Measurements from ENCODE around the gene NRXN2.

Gene NRXN2

DNA sequence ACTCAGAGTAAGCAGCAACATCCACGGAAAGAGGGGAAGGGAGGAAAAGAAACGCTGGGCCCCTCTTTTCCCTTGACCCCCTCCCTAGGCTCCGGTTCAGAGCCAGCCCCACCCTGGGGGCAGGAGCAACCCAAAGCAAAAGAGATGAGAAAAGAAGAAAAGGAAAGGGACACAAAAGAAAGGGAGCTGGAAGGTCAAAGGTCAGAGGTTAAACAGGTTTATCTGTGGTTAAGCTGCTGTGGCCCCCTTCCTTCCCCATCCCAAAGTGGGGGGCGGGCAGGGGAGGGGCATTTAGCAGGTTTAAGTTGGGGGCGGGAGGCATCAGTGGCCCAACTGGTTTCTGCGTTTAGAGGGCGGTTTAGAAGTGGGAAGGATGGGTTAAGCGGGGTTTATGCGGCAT, 96.4 kb downstream of the NRXN2 start:
- H3K9me3 Mint-ChIP-seq: no peaks in the 10 kb centered on the region

DNA sequence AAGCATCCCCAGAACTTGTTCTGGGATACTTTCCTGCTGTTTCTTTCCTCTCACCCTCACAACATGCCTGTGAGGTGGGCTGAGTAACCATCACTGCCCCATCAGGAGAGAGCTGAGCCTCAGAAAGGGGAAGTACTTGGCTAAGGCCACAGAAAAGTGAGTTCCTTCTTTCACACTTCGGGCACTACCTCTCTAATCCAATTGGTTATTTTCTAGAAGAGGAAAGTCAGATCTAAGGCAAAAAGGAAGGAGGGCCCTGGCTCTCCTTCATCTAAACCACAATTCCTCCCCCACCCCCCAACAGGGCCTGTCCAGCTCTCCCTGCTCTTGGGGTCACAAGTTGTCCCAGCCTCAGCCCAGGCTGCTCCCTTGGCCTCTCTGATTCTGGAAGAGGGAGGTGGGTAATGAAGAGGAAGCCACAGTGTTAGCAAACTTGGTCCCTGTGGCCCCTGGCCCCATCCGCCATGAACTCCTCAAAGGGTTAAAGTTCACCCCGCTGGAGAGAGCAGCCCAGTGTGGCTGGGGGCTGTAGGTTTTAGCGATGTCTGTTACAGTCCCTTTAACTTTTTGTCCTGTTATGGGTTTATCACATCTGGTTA, 98.0 kb downstream of the NRXN2 start:
- no peaks in the 10 kb centered on the region for H3K36me3 Mint-ChIP-seq
- no peak overlapping the region for H3K4me3 Mint-ChIP-seq
- ATAC-seq: peak; percentile 82
- H3K27ac Mint-ChIP-seq: no peak overlapping the region
- no peaks in the 10 kb centered on the region for H3K27me3 Mint-ChIP-seq
- H3K9me3 Mint-ChIP-seq: no peaks in the 10 kb centered on the region
- H3K4me1 Mint-ChIP-seq: peaks cover 17% of the 10 kb centered on the region

More for the DNA sequence above, 96.4 kb downstream of the NRXN2 start:
- H3K27me3 Mint-ChIP-seq: no peaks in the 10 kb centered on the region
- peaks cover 20% of the 10 kb centered on the region for H3K4me1 Mint-ChIP-seq
- ATAC-seq: no peak
- H3K27ac Mint-ChIP-seq: no peak overlapping the region
- no peak overlapping the region for H3K4me3 Mint-ChIP-seq
- no peaks in the 10 kb centered on the region for H3K36me3 Mint-ChIP-seq

GRCh38 chr11:64622681-64623080, 100.3 kb downstream of the NRXN2 start:
- Mint-ChIP-seq H3K4me3 (no peak overlapping the region), H3K4me1 (peaks cover 17% of the 10 kb centered on the region), H3K9me3 (no peaks in the 10 kb centered on the region), H3K27ac (no peak overlapping the region), H3K36me3 (no peaks in the 10 kb centered on the region), H3K27me3 (no peaks in the 10 kb centered on the region)
- no peak for ATAC-seq

DNA sequence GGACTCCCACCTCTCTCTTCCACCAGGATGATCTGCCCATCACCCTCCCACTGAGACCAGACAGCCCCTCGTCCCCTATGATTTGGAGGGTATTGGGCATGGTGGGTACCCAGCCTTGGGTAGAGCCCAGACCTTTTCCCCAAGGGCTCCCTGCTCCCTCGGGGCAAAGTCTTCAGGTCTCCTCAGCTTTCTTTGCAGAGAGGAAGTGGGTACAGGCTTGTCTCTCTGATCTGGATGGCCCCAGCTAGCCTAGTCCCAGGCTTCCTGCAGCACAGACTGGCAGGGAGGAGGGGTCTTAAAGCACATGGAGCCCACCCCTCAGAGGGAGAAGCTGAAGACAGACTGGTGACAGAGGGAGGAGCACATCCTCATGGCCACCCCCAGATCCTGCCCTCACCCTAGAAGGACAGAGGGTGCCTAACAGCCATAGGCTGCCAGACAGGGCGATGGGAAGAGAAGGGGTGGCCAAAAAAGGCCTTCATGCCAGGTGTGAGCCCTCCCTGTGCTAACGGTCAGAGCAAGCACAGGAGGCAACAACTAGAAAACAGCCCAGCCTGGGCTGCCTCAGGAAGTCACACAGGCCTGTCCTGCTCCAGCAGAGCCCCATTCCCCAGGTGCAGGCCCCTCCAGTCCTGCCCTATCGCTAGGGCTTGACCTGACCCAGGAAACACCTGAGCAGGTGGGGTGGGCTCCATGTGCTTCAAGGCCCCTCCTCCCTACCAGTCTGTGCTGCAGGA, 101.5 kb downstream of the NRXN2 start:
- Mint-ChIP-seq H3K9me3 (no peaks in the 10 kb centered on the region), H3K4me3 (no peak overlapping the region), H3K4me1 (peaks cover 17% of the 10 kb centered on the region), H3K27ac (no peak overlapping the region), H3K36me3 (no peaks in the 10 kb centered on the region), H3K27me3 (no peaks in the 10 kb centered on the region)
- ATAC-seq: no peak

DNA sequence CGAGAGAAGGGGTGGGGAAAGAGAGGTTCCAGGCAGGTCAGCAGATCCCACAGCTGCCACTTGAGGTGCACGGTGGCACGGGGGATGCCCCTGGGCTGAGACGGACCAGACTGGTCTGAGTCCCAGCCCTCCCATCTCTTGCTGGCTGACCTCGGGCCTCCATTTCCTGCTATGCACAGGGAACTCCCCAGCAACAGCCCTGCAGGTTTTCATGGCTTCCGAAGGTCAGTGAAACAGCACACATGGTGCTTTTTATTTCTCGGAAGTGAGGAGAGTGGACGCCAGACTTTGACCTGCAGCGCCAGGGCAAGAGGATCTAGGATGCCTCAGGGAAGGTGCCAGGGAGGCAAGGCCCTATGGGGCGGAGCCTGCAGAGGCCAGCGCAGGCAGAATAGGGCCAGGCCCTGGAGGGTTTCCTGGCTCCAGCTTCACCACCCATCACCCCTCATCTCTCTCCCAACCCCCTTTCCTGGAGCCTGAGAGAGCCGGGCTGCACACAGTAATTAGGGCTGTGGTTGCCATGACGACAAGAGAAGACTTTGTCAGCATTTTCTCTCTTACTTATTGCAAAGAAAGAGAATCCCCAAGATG, 102.5 kb downstream of the NRXN2 start:
- Mint-ChIP-seq H3K27me3 (no peaks in the 10 kb centered on the region), H3K36me3 (no peaks in the 10 kb centered on the region), H3K4me1 (peaks cover 11% of the 10 kb centered on the region), H3K9me3 (no peaks in the 10 kb centered on the region), H3K27ac (no peak overlapping the region), H3K4me3 (no peak overlapping the region)
- ATAC-seq: no peak

DNA sequence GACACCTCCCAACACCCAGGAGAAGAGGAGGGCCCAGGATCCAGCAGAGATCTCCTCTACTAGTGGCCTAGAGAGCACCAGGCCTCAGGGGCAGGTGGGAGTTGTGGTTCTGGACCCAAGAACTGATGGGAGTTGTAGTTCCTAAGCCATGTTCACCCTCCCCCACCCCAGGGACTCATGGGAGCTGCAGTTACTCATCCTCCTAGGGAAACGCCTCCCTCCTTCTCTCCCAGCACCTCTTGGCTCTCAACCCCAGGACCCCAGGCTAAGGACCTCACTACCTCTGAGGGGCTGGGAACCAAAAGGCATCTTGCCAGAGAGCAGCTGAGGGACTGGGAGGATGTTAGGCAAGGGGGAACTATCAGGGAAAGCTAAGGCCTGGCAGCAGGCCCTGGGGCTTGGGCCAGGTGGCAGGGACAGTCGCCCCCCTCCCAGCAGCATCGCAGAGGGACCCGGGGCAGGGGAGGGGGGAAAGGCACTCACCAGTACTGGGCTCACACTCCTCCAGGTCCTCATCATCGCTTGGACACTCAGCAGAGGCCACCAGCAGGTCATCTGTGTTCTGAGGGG, 103.1 kb downstream of the NRXN2 start:
- H3K27ac Mint-ChIP-seq: no peak overlapping the region
- no peaks in the 10 kb centered on the region for H3K9me3 Mint-ChIP-seq
- peaks cover 6% of the 10 kb centered on the region for H3K4me1 Mint-ChIP-seq
- no peak overlapping the region for H3K4me3 Mint-ChIP-seq
- no peaks in the 10 kb centered on the region for H3K36me3 Mint-ChIP-seq
- no peaks in the 10 kb centered on the region for H3K27me3 Mint-ChIP-seq
- ATAC-seq: no peak

DNA sequence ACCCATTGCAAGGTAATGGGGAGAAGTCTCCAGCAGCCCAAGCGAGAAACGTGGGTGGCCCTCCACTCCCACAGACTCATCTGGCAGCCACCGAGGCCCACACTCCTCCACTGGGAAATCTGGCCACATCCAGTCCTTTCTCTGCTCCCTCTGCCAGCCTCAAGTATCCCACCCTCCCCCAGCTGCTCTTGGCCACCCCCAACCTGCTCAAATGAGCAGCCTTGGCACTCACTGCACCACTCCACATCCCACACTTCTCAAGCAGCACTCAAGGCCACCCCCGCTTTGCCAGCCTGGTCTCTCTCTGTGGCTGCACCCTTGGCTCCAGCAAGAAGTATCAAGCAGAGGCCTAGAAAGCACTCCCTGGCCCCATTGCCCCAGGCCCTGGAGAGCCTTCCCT, 103.8 kb downstream of the NRXN2 start:
- Mint-ChIP-seq H3K4me3 (no peak overlapping the region), H3K27ac (no peak overlapping the region), H3K36me3 (no peaks in the 10 kb centered on the region), H3K27me3 (no peaks in the 10 kb centered on the region), H3K9me3 (no peaks in the 10 kb centered on the region), H3K4me1 (no peaks in the 10 kb centered on the region)
- no peak for ATAC-seq

- no peak overlapping the region for H3K4me3 Mint-ChIP-seq
- H3K9me3 Mint-ChIP-seq: no peaks in the 10 kb centered on the region
- no peaks in the 10 kb centered on the region for H3K4me1 Mint-ChIP-seq
- no peaks in the 10 kb centered on the region for H3K36me3 Mint-ChIP-seq
- ATAC-seq: no peak
- H3K27me3 Mint-ChIP-seq: peaks cover 11% of the 10 kb centered on the region
- no peak overlapping the region for H3K27ac Mint-ChIP-seq
Measured at GRCh38 chr11:64616817-64617216, 106.2 kb downstream of the NRXN2 start.

DNA sequence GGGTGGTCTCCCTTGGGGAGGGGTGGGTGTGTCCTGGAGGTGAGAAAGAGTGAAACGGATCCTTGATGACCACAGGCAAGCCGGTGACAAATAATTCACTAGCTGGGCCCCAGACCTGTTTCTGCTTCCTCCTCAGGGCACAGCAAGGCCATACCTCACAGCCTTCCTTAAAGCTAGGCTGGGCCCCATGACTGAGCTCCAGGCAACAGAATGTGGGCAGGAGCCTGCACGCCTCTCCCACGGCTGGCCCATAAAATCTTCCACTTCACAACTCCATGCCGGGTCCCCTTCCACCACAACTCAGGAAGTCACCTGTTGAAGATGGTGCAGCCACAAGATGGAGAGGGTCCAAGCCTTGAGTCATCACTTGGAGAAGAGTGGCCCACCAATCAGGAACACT, 108.1 kb downstream of the NRXN2 start:
- Mint-ChIP-seq H3K9me3 (no peaks in the 10 kb centered on the region), H3K27me3 (peaks cover 12% of the 10 kb centered on the region), H3K36me3 (no peaks in the 10 kb centered on the region), H3K4me1 (no peaks in the 10 kb centered on the region), H3K4me3 (no peak overlapping the region), H3K27ac (no peak overlapping the region)
- no peak for ATAC-seq

GRCh38 chr11:64613648-64614047, 109.3 kb downstream of the NRXN2 start:
- Mint-ChIP-seq H3K9me3 (no peaks in the 10 kb centered on the region), H3K27me3 (peaks cover 17% of the 10 kb centered on the region), H3K36me3 (no peaks in the 10 kb centered on the region), H3K4me1 (no peaks in the 10 kb centered on the region), H3K4me3 (no peak overlapping the region), H3K27ac (no peak overlapping the region)
- ATAC-seq: no peak

DNA sequence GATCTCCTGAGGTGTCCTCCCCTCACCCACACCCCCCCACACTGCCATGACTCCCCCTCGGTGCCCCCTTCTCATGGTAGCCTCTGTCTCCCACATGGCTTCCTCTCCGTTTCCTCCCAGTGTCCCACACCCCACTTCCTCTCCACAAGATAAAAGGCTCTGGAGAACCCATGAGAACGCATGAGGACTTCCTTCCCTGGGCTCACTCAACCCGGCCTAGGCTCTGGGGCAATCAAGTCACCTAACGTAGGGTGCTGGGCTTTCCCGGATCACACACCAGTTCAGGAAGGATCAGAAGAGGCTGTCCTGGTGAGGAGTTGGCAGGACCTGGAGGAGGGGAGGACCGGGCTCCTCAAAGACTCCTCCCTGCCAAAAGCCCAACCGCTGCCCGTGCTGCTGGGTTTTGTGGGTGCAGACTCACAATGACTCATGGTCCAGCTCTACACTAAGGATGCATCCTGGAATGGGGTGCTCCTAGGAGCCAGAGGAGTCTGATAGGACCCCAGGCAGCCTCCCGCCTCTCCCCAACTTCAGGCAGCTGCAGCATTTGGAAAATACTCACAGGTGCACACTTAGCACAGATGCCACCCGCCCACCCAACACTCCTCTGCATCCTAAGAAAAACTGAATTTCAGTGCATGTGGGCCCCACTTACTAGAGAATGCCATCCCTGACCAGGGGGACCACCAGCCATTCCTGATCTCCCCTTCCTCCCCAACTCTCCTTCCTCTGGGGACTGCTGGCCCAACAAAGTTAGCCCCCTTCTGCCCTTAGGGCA, 110.9 kb downstream of the NRXN2 start:
- peaks cover 3% of the 10 kb centered on the region for H3K4me1 Mint-ChIP-seq
- no peak for ATAC-seq
- no peak overlapping the region for H3K27ac Mint-ChIP-seq
- no peaks in the 10 kb centered on the region for H3K9me3 Mint-ChIP-seq
- H3K36me3 Mint-ChIP-seq: no peaks in the 10 kb centered on the region
- no peak overlapping the region for H3K4me3 Mint-ChIP-seq
- H3K27me3 Mint-ChIP-seq: peaks cover 33% of the 10 kb centered on the region

- no peak for ATAC-seq
- Mint-ChIP-seq H3K36me3 (no peaks in the 10 kb centered on the region), H3K9me3 (no peaks in the 10 kb centered on the region), H3K27me3 (peaks cover 42% of the 10 kb centered on the region), H3K4me3 (no peak overlapping the region), H3K27ac (no peak overlapping the region), H3K4me1 (peaks cover 10% of the 10 kb centered on the region)
Measured at GRCh38 chr11:64611176-64611575, 111.8 kb downstream of the NRXN2 start.

DNA sequence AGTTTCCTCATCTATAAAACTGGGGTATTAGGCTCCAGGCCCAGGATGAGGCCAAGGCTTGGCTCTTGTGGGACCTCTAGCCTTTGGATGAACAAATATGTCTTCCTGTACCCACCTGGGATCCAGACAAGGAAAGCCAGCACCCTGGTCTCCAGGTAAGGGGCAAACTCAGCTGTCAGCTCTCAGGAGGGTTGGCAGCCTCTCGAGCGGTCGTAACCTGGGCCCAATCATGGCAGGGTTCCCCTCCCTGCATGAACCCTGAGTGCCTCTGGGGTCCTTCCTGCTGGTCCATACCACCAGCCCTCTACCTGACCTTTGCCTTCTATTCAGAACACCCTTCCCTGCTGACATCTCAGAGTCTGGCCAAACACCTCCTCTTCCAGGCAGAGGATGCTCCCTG, 112.4 kb downstream of the NRXN2 start:
- Mint-ChIP-seq H3K9me3 (no peaks in the 10 kb centered on the region), H3K4me1 (peaks cover 10% of the 10 kb centered on the region), H3K27ac (no peak overlapping the region), H3K4me3 (no peak overlapping the region), H3K36me3 (no peaks in the 10 kb centered on the region), H3K27me3 (peaks cover 47% of the 10 kb centered on the region)
- no peak for ATAC-seq

GRCh38 chr11:64609436-64610047, 113.5 kb downstream of the NRXN2 start:
- Mint-ChIP-seq H3K9me3 (no peaks in the 10 kb centered on the region), H3K4me3 (no peak overlapping the region), H3K36me3 (no peaks in the 10 kb centered on the region), H3K27ac (no peak overlapping the region), H3K27me3 (peaks cover 58% of the 10 kb centered on the region), H3K4me1 (peaks cover 10% of the 10 kb centered on the region)
- ATAC-seq: no peak

DNA sequence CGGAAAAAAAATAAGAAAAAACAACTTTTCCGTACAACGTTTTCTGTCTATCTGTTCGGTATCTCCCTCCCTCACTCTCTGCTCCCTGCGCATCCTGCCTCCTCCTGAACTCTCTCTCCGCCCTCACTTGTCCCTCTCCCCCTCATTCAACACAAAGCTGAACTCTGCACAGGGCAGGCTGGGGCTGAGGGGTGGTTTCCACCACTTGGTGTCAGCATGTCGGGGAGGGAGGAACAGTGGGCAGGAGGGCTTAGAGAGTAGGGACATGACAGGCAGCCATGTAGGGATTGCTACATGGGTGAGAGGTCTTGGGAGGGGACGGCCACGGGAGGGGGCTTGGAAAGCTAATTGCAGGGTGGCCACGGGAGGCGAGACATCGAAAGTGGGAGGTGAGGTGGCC, 114.4 kb downstream of the NRXN2 start:
- Mint-ChIP-seq H3K4me1 (peaks cover 10% of the 10 kb centered on the region), H3K9me3 (no peaks in the 10 kb centered on the region), H3K27me3 (peaks cover 67% of the 10 kb centered on the region), H3K4me3 (no peak overlapping the region), H3K27ac (no peak overlapping the region), H3K36me3 (no peaks in the 10 kb centered on the region)
- no peak for ATAC-seq
